Fibroblast of mammary gland (primary cell): Measurements from ENCODE around the gene ARSK.

Experiments used
- DNase-seq: peaks from one replicate; pipeline ENCODE4 v3.0.0-alpha.2; 2010; ENCODE audit warnings: low read depth
- H3K4me3 ChIP-seq: 2 replicates; pipeline ENCODE4 v1.5.1; 2011; ENCODE audit warnings: low read depth, mild to moderate bottlenecking, low read length, moderate library complexity; ENCODE audit not compliant: control insufficient read depth
- TF ChIP-seq, protein P1 (sequence below): conservative IDR thresholded peaks from 2 replicates; pipeline ENCODE4 v1.5.1; 2011; ENCODE audit warnings: low read depth, low read length, inconsistent platforms; ENCODE audit not compliant: control insufficient read depth, insufficient read depth

ARSK gene

DNA sequence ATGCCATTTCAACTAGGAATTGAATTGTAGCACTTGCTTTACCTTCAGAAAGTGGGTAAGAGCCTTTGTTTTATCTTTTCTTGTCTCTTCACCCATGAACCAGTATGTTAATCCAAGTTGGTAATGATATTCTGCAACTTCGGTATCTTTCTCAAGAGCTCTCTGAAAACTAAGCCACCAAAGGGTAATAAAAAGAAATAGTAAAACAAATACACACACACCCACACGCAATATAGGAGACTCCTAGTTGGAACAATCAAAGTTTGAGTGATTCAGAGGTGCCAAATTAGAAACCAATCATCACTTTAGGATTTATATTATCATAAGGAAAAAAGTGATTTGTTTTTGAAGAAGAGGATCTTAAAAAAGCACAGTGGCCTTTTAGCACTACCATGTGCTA, 30.5 kb upstream of the ARSK start:
- TF ChIP-seq, protein P1, sequence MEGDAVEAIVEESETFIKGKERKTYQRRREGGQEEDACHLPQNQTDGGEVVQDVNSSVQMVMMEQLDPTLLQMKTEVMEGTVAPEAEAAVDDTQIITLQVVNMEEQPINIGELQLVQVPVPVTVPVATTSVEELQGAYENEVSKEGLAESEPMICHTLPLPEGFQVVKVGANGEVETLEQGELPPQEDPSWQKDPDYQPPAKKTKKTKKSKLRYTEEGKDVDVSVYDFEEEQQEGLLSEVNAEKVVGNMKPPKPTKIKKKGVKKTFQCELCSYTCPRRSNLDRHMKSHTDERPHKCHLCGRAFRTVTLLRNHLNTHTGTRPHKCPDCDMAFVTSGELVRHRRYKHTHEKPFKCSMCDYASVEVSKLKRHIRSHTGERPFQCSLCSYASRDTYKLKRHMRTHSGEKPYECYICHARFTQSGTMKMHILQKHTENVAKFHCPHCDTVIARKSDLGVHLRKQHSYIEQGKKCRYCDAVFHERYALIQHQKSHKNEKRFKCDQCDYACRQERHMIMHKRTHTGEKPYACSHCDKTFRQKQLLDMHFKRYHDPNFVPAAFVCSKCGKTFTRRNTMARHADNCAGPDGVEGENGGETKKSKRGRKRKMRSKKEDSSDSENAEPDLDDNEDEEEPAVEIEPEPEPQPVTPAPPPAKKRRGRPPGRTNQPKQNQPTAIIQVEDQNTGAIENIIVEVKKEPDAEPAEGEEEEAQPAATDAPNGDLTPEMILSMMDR: no peak
- no peak for DNase-seq

DNA sequence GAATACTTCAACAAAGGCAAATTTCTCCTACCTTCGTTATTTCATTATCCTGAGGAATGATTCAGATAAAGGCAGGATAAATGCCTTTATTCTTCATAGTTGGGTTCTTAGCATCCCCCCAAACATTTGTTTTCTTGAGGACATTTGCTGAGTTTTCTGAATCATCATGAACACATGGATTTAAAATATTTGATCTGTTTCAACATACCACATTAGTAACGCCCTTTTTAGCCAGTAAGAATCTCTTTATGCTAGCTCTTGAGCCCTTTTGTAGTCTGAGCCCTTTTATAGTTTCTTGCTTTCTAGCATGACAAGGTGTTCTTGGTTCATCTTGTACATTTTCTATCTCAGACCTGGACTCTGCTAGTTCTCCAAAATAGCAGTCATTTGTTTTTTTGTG, 28.0 kb upstream of the ARSK start:
- no peak overlapping the region for H3K4me3 ChIP-seq
- TF ChIP-seq, protein P1: no peak
- peak; percentile 45 for DNase-seq

More for the DNA sequence above, 30.5 kb upstream of the ARSK start:
- H3K4me3 ChIP-seq: no peak overlapping the region

DNA sequence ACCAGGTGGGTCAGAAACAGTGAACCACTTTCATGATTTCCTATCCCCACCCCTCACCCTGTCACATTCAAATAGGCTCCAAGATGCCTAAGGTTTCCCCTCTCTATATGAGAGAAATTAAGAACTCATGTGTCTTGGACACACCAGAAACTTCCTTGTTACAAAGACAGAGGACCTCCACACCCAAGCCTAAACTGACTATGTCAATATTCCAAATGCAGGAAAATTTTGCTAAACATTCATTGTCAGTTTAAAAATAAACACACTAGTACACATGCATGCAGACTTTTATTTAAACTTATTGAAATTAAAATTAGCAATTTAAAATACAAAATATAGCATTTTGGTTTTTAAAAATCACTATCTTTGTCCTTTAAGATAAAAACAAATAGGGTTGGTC, 26.3 kb upstream of the ARSK start:
- TF ChIP-seq, protein P1: no peak
- DNase-seq: no peak
- H3K4me3 ChIP-seq: no peak overlapping the region

DNA sequence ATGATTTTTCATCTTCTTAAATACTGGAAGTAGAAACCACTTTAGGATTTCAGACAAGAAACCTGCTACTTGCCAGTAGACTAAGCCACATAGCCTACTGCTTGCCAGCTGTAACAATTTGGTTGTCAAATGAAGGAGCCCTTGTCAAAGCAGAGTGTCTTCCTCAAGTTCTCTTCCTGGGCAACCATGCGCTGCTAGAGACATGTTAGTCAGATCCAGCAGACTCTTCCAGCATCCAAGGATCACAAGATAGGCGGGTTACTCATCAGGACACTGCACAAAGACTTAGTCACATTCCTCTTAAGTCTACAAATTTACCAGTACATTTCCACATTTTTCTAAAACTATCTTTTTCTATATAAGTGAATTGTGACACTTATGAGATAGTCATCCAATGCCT, 24.5 kb upstream of the ARSK start:
- H3K4me3 ChIP-seq: no peak overlapping the region
- TF ChIP-seq, protein P1: no peak
- DNase-seq: peak; percentile 97

DNA sequence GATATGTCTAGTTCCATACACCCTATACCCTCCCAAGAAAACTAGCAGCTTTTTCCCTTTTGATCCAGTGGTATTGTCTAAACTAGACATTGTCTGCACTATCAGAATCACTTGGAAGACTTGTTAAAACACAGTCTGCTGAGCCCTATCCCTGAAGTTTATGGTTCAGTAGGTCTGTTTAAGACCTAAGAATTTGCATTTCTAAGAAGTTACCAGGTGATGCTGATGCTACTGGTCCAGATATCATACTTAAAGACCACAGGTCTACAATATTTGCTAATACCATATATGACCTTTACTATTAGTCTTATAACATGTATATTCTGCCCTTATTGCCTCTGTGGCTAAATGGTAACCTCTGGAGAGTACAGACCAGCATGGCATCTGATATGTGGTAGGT, 23.4 kb upstream of the ARSK start:
- no peak for DNase-seq

DNA sequence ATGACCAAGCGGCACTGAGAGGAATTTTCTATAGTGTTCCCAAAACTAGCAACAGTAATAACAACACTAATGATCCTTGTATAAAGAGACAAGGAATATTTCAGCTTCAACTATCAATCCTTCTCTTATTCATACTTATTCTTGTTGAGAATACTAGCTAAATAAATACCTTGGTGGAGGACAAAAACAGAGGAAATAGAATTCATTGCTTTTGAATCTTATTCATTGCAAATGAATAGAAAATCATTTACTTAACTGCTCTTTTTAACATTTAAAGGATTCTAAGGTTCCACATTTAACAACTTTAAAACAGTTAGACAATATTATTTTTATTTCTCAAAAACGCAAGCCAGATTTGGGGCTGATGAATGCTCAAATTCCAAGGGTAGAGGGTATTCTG, 22.5 kb upstream of the ARSK start:
- TF ChIP-seq, protein P1: no peak
- H3K4me3 ChIP-seq: no peak overlapping the region
- no peak for DNase-seq

More for the DNA sequence above, 23.4 kb upstream of the ARSK start:
- TF ChIP-seq, protein P1: no peak
- no peak overlapping the region for H3K4me3 ChIP-seq

DNA sequence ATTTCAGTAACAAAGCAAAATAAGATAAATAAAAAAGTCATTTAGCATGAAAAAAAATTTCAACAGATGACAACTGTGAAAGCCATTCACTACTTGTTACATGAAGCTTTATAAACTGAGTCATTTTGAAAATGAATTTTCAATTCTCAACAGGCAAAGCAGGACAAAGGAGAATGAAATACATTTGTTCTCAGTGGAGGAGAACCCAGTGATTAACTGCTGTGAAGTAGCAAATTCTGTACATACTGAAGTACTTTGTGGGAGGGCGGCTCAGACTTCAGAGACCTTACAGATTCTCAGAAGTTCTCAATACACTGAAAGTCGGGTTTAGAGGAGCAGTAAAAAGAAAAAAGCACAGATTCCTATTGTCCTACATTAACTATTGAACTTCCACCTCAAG, 21.8 kb upstream of the ARSK start:
- TF ChIP-seq, protein P1: no peak
- H3K4me3 ChIP-seq: no peak overlapping the region
- DNase-seq: no peak
